Fibroblast of lung (primary cell): ENCODE data around the gene SLC43A3. TPM values are rescaled to one million over a fixed set of nuclear protein-coding genes. Genes with fewer than 3 reads are reported as not detected.

ENCODE experiments used
- DNase-seq, 2 donors: peaks; one replicate each; pipeline versions ENCODE4 v3.0.0 to v3.0.0-alpha.2; 2010; ENCODE audit warnings: low read depth in 2 of 2
- H2AFZ ChIP-seq: 2 replicates; pipeline ENCODE4 v1.5.1; 2012; ENCODE audit warnings: low read length, control low read depth, inconsistent platforms
- H3K27ac ChIP-seq: 2 replicates; pipeline ENCODE4 v1.5.1; 2011; ENCODE audit warnings: low read length, control low read depth; ENCODE audit not compliant: insufficient read depth
- H3K27me3 ChIP-seq: 2 replicates; pipeline ENCODE4 v1.5.1; 2011; ENCODE audit warnings: mild to moderate bottlenecking, low read length; ENCODE audit not compliant: control insufficient read depth, insufficient read depth
- H3K36me3 ChIP-seq: 2 replicates; pipeline ENCODE4 v1.5.1; 2011; ENCODE audit warnings: low read length; ENCODE audit not compliant: control insufficient read depth, insufficient read depth
- H3K4me1 ChIP-seq: 2 replicates; pipeline ENCODE4 v1.5.1; 2011; ENCODE audit warnings: low read length; ENCODE audit not compliant: control insufficient read depth, insufficient read depth; ENCODE audit errors: extremely low read depth
- H3K4me2 ChIP-seq: 2 replicates; pipeline ENCODE4 v1.5.1; 2011; ENCODE audit warnings: low read length, control low read depth; ENCODE audit not compliant: insufficient read depth; ENCODE audit errors: extremely low read depth
- H3K4me3 ChIP-seq, 4 experiments: fragments of 200-600 bp in 1 of 4; sonication (generic) in 1 of 4; replicated peaks in 1 of 4; 2 replicates each; pipeline ENCODE4 v1.5.1; 2011 to 2016; ENCODE audit warnings: low read length in 4 of 4, low read depth in 3 of 4, mild to moderate bottlenecking in 3 of 4, control low read depth in 2 of 4, inconsistent platforms in 1 of 4, mixed read lengths in 1 of 4; ENCODE audit not compliant: insufficient read depth in 1 of 4; ENCODE audit errors: control extremely low read depth in 1 of 4
- H3K79me2 ChIP-seq: 2 replicates; pipeline ENCODE4 v1.5.1; 2012; ENCODE audit warnings: mild to moderate bottlenecking, low read length, inconsistent platforms; ENCODE audit not compliant: control insufficient read depth, insufficient read depth
- H3K9ac ChIP-seq: 2 replicates; pipeline ENCODE4 v1.5.1; 2011; ENCODE audit warnings: mild to moderate bottlenecking, low read length, control low read depth; ENCODE audit not compliant: insufficient read depth
- H3K9me3 ChIP-seq: 2 replicates; pipeline ENCODE4 v1.5.1; 2012; ENCODE audit warnings: low read depth, low read length; ENCODE audit not compliant: control insufficient read depth, insufficient read depth
- H4K20me1 ChIP-seq: 2 replicates; pipeline ENCODE4 v1.5.1; 2011; ENCODE audit warnings: low read length; ENCODE audit not compliant: control insufficient read depth, insufficient read depth; ENCODE audit errors: extremely low read depth
- CTCF ChIP-seq, 2 donors: IDR thresholded peaks in 1 of 2; conservative IDR thresholded peaks in 1 of 2; 1 replicate in 1 of 2; 2 replicates in 1 of 2; pipeline ENCODE4 v1.5.1; 2011 to 2012; ENCODE audit warnings: low read length in 2 of 2, control low read depth in 1 of 2, inconsistent platforms in 1 of 2, low read depth in 1 of 2, mild to moderate bottlenecking in 1 of 2
- EZH2 ChIP-seq: IDR thresholded peaks from 2 replicates; pipeline ENCODE4 v1.5.1; 2012; ENCODE audit warnings: low read length, control low read depth, mild to moderate bottlenecking; ENCODE audit errors: missing control alignments
- polyA plus RNA-seq, 2 donors: library from polyadenylated mRNA; depleted of rRNA in 1 of 2; stranded (reverse) in 1 of 2; unstranded in 1 of 2; fragments of >200 nt; gene quantifications; 2 replicates each; pipeline ENCODE4 v1.2.1, GENCODE V29; 2011 to 2012; ENCODE audit warnings: missing spikeins in 1 of 2
- total RNA-seq: library from RNA; depleted of rRNA; stranded (reverse); fragments of >200 nt; gene quantifications from 2 replicates; pipeline ENCODE4 v1.2.1, GENCODE V29; 2014

SLC43A3 gene
- total and polyA plus RNA-seq, 2 donors (not counting 1 experiment from before 2014, with no cell fraction given) = 34.8 to 41.5 TPM

GRCh38 chr11:57475191-57475590 lies 48.3 kb upstream of the SLC43A3 start:
- no peaks in the 10 kb centered on the region for H3K9me3 ChIP-seq
- no peak for DNase-seq
- no peak for TF ChIP-seq EZH2
- TF ChIP-seq CTCF (conservative IDR thresholded peaks at IDR 0.05 in 1 of 2, IDR thresholded peaks at IDR 0.05 in 1 of 2; ENCODE audit: low read depth in 1 of 2, low read length in 2 of 2) = no peak
- no peak overlapping the region for H3K4me2 ChIP-seq
- peaks cover 11% of the 10 kb centered on the region for H3K27me3 ChIP-seq
- H3K27ac ChIP-seq = no peak overlapping the region
- no peaks in the 10 kb centered on the region for H3K79me2 ChIP-seq
- no peak overlapping the region for H3K4me3 ChIP-seq
- no peaks in the 10 kb centered on the region for H3K36me3 ChIP-seq
- H3K9ac ChIP-seq = no peak overlapping the region
- H3K4me1 ChIP-seq = peaks cover 4% of the 10 kb centered on the region
- no peak overlapping the region for H2AFZ ChIP-seq
- H4K20me1 ChIP-seq = no peaks in the 10 kb centered on the region

GRCh38 chr11:57474803-57475115 lies 47.8 kb upstream of the SLC43A3 start:
- Histone ChIP-seq H3K9ac (no peak overlapping the region), H3K27ac (no peak overlapping the region), H3K36me3 (no peaks in the 10 kb centered on the region), H3K4me3 (no peak overlapping the region), H3K27me3 (peaks cover 11% of the 10 kb centered on the region), H4K20me1 (no peaks in the 10 kb centered on the region), H2AFZ (no peak overlapping the region), H3K79me2 (no peaks in the 10 kb centered on the region), H3K9me3 (no peaks in the 10 kb centered on the region), H3K4me2 (no peak overlapping the region), H3K4me1 (peaks cover 4% of the 10 kb centered on the region)
- no peak for DNase-seq
- TF ChIP-seq EZH2 (no peak), CTCF (conservative IDR thresholded peaks at IDR 0.05 in 1 of 2, IDR thresholded peaks at IDR 0.05 in 1 of 2; ENCODE audit: low read depth in 1 of 2, low read length in 2 of 2) (no peak)

DNA sequence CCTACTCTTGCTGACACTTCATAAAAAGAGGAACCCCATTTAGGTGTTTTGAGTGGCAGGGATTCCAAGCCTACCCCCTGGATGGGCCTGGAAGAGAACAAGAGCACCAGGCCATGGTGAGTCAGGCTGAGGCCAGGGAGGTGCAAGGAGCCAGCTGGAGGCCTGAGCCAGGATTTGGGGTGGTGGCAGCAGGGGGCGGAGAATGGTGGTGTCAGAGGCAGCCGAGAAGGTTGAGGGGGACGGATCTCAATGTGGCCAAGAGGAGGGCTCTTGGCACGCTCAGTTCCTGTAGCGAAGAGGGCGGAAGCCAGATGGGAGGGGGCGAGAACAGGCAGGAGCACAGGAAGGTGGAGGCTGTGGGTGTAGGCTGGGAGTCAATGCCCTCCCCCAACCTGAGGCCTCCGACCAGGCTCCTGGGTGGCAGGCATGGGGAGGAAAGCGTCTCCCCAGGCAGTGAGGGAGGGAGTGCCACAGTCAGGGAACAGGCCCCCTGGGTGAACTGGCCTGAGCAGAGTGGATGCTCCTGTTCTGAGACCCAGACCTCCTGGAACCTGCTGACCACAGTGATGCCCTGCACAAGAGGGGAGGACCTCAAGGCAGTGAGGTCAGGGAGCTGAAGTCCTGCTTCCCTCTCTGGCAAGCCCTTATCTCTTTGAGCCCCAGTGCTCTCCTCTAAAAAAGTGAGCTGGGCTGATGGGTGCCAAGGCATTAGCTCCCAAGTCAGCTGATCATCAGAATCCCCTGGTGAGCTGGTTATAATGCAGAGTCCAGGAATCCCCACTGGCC lies 47.3 kb upstream of the SLC43A3 start:
- peak in 1 of 2 donors; percentile 37 for DNase-seq
- Histone ChIP-seq H3K4me2 (no peak overlapping the region), H3K9me3 (no peaks in the 10 kb centered on the region), H4K20me1 (no peaks in the 10 kb centered on the region), H3K27me3 (peaks cover 11% of the 10 kb centered on the region), H2AFZ (no peak overlapping the region), H3K79me2 (no peaks in the 10 kb centered on the region), H3K27ac (no peak overlapping the region), H3K4me3 (no peak overlapping the region), H3K36me3 (no peaks in the 10 kb centered on the region), H3K9ac (no peak overlapping the region), H3K4me1 (peaks cover 4% of the 10 kb centered on the region)
- TF ChIP-seq CTCF (conservative IDR thresholded peaks at IDR 0.05 in 1 of 2, IDR thresholded peaks at IDR 0.05 in 1 of 2; ENCODE audit: low read depth in 1 of 2, low read length in 2 of 2) = no peak
- TF ChIP-seq EZH2 = no peak
